MV-4-11 (cell line): ENCODE measurements around the gene SCGB2B2.
"Not testable (repeated sequence)": the region's sequence is repeated elsewhere in the genome, so short reads cannot be mapped to it uniquely, and the experiment has no call there.

ENCODE experiments used
- DNase-seq: peaks from one replicate; lab custom pipeline; 2025; lab: John Stamatoyannopoulos, UW

Gene SCGB2B2, protein sequence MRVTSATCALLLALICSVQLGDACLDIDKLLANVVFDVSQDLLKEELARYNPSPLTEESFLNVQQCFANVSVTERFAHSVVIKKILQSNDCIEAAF

DNA sequence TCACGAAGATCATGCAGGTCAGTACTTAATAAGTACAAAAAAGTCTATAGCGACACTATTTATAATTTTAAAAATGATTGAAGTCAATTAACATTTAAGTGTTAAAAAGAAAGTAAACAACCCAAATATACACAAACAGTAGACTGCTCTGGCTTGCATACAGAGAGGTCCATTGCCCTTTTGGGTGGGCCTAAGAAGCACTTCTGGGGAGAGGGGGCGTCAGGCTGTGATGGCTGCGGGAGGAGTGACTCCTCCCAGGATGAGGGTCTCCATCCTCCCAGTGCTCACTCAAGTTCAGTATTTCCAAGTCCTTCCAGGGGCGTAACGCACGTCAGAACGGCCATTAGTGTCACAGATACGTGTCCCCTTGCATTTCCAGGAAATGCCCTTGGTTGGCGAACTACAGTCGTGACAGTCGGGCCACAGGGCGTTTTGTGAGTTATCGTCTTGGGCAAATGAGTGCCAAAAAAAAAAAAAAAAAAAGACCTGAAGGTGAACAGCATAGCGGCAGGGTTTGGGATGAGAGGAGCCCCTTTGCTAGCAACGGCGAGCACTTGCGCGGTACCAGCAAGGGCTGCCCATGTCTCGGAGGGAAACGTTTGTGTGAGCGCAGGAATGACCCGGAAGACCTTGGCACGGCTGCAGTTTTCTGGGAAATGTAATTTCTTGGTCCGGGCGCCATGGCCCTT, at the start of gene SCGB2B2:
TSS of gene SCGB2B2 (minus strand) at position 463 of the 689 bp plus-strand sequence. CDS start 82,596 bp downstream, outside the sequence.
- peak; percentile 77 for DNase-seq

DNA sequence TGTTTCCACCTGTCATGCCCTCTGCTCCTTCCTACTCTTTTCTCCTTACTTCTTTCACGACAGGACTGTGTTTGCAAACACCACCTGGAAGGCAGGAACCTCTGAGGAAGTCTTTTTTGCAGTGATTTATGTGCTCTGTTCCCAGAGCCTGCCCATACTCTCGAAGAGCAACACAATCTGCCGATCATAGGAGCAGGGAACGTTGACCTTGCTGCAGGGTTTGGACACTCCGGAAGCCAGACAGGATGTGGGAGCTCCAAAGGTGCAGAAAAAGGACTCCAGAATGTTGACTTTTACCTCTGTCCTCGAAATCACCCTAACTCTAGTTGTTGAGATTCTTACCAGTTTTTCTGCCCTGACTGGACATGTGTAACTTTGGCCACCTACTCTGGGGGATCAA, 48.4 kb upstream of the SCGB2B2 start:
- no peak for DNase-seq

DNA sequence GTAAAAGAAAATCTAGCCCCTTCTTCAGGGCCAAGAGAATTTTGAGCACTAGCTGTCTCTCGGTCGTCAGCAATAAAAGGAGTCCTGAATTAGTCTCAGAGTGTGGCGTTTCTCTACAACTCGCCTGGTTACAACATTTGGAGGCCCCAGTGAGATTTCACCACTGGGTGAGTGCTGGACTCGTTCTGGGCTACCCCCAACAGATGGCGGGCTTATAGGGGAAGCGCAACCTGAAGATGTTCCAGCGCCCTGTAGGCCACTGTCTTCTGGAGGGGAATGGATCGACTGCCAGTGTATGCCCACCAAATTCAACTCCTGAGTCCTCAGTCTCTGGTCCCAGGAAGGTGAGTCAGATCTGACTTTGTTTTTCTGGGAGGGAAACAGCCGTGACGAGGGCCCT, 45.4 kb upstream of the SCGB2B2 start:
- DNase-seq = no peak

DNA sequence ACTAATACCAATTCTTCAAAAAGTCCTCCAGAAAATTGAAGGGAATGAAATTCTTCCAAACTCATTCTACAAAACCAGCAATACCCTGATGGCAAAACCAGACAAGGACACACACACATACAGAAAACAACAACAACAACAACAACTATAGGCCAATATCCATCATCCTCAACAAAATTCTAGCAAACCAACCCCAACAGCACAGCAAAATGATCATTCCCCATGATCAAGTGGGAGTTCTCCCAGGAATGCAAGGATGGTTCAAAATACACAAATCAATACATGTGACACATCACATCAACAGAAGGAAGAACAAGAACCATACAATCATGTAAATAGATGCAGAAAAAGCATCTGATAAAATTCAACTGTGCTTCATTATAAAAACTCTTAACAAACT, 38.4 kb upstream of the SCGB2B2 start:
- no peak for DNase-seq

DNA sequence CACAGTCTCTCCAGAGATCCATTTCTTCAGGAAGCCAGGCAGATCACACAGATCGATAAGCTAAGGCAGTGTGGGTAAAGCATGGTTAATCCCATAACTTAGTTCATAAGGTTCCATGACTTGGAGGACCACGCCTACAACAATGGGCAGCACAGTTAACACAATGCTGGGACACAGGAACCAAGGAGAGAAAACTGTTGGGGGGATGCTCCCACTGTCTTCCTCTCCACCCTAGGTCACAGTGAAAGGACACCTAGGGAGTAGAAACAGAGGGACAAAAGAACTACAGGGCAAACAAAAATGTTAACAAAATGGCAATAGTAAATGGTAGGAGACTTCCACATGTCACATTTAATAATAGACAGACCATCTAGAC, 36.3 kb upstream of the SCGB2B2 start:
- no peak for DNase-seq

DNA sequence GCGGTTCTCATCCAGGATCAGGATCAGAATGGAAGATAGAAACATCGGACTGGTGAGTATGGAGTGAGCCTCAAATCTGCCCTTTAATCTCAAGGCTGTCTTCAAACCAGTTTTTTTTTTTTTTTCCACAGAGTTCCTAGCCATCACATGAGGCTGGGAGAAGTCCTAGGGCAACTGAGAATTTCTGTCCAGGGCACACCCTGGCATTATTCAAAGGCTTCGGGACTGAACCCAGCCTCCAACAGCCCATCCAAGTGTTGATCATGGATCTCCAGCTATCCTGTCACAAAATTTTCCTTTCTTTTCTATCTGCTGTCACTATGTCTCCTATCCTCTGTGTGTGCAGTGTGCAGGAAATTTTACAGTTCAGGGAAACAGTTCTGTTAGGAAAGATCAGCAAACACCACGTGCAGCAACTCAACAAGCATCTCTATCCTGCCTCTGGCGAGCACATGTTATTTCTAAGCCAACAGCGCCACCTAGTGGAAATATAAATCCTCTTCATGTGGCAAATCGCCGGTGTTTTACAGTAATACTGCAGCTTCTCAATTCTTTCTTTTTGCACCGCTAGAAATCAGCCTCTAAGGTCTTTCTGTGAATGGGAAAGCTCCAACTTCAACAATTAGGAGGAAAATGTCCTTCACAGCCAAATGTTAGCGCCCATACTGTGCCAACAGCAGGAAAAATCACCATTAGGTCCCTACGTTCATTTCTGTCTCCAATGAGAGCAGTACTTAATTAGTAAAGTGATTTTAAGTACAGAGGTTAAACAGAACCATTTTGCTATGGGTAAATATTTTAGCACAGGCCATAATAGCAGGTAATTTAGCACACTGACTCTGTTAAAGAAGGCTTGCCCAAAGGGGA, 35.7 kb upstream of the SCGB2B2 start:
- peak; percentile 78 for DNase-seq

DNA sequence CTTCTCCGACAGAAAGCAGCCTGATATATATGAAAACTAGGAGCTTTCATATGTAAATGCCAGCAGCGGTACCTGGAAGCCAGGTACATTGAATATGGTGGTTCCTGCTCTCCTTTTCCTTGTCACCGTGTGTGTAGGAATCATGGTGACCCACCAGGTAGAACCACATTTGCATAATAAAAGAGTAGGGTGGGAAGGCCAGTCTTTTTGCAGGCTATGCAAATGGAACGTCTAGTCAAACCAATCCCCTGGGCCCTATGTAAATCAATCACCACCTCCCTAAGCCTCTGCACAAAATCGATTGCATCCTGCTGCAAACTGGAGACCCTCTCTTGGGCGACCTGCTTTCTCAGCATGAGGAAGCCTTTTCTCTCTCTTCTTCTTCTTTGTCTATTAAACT, 34.9 kb upstream of the SCGB2B2 start:
- DNase-seq = no peak

DNA sequence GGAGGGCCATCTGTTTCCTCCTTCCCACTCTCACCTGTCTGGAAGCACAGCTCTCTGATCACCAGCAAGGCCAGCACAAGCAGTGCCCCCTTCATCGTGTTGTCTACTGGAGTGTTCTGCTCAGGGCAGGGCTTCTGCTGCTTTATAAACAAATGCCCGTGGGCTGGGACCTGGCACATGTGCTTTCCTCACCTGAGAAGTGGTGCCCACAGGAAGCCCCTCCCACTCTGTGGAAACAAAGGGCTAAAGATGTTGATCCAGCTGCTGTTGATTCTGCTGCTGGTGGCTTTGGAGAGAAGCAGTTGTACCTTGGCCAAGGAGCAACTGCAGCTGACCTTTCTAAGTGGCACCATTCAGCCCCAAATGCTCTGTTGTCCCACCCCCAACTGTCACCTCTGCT, 30.7 kb upstream of the SCGB2B2 start:
- no peak for DNase-seq

DNA sequence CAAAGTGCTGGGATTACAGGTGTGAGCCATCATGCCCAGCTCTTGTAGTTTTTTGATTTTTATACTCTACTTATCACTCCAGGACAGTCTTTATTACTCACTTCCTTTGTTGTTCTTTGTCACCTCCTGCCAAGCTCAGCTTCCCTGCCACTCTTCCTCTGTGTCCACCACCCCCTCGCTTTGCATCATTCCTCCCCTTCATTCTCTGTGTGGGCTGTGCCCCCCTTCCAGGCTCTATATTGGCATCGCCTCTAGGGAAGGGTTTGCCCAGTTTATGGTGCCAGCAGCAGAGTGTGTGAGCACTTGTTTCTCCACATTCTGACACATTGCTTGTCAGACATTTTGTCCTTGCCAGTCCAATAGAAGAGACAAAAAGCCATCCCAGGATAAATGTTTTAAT, 15.6 kb upstream of the SCGB2B2 start:
- DNase-seq = no peak

DNA sequence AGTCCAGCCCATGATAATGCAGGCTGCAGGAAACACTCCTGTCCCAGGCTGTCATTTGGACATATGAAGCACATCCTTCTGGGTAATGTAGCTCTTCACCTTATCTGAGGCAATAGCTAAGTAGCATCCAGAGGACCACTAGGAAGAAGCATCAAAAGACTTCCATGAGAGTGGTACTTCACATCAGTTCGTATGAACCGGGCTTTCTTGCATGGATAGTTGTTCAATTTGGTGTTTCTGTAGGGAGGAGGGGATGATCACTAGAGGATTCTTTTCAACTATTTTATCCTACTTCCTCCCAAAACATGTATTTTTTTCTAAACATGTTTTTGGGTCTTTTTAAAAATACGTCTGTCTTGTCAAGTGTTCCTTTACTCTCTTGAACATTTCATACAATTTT, 13.4 kb upstream of the SCGB2B2 start:
- DNase-seq = no peak

DNA sequence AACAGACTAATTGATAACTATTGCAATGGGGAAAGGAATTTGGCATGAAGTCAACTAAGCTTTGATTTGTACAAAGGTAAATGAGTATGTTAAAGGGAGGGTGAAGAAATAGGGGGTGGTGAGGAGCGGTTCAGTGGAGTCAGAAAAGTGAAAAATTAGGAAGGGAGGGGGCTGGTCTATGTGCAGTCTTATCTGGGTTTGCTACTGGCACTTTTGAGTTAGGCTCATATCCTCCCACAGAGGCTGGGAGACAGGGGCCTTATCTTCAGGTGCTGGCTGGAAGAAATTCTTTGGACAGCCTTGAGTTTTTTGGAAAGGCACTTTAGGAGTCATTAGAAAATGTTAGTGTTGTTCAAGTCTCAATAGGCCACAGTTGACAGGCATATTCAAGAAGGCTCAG, 11.6 kb upstream of the SCGB2B2 start:
- no peak for DNase-seq

DNA sequence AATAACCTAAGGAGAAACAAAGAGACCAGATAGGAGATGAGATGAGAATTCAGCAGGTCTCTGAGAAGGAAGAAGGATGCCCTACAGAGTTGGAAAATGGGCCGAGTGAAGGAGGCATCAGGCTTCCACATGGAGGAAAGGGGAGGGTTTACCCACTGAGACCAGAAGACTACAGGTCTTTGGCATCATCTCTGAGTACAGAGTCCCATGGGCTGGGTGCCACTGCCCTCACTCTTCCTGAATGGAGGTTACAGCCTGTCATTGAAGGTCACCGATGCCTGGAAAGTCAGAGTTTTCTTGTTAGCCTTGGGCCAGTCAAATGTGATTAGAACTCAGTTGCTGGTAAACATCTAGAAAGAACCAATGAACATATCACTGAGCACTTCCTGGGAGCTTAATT, 10.4 kb upstream of the SCGB2B2 start:
- DNase-seq = no peak

DNA sequence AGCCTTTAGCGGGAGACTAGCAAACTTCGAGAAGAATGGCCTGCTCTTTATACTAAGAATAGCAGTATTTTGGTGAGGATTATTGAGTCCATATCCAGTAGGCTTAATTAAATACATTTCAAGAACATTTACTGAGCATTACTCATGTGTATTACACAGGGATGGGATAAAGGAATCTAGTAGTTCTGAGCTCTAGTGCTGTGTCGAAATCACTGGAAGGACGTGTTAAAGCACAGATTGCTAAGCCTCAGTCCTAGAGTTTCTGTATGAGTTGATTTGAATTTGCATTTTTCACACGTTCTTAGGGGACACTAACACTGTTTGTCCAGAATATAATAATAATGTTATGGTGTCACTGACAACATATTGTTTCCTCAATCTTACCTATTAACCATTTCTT, 9.5 kb upstream of the SCGB2B2 start:
- DNase-seq = no peak

DNA sequence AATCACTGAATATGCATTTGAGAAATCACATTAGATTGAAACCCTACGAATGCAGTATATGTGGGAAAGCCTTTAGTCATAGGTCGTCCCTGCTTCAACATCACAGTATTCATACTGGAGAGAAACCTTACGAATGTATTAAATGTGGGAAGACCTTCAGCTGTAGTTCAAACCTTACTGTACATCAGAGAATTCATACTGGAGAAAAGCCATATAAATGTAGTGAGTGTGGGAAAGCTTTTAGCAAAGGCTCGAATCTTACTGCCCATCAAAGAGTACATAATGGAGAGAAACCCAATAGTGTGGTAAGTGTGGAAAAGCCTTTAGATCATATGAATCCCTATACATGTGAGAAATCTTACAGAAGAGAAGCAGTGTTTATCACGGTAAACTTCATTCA, 8.3 kb upstream of the SCGB2B2 start:
- DNase-seq = not testable (repeated sequence)

DNA sequence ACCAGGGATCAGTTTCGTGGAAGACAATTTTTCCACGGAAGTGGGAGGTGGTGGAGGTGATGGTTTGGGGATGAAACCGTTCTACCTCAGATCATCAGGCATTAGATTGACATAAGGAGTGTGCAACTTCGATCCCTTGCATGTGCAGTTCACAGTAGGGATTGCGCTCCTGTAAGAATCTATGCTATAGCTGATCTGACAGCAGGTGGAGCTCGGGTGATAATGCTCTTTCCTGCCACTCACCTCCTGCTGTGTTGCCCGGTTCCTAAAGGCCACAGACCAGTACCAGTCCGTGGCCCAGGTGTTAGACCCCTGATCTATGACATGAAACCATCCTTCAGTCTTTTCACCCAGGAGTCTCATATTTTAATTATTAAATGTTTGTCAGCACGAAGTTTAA, 4.5 kb upstream of the SCGB2B2 start:
- no peak for DNase-seq

DNA sequence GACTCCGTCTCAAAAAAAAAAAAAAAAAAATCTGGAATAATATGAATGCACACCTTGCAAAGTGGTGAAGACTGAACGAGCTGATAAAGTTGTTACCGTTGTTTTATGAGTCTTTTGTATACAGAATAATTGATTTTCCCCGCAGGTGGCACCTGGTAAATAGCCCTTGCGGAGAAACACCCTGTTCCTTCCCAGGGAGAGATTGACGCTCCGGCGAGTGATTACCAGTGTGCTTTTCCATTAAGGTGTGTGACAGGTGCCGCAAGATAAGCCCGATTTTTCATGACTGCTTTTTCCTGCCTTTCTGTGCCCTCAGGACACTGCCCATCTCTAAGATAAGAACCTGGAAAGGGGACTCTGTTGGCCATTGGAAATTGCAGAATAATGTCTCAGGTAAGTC, 1.5 kb upstream of the SCGB2B2 start:
- no peak for DNase-seq

DNA sequence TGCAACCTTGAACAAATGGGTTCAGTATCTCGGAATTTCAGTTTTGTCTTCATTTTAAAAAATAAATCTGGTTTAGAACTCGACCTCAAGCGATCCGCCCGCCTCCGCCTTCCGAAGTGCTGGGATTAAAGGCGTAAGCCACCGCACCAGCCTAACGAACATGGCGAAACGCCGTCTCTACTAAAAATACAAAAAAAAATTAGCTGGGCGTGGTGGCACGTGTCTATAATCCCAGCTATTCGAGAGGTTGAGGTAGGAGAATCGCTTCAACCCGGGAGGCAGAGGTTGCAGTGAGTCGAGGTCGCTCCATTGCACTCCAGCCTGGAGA, 1.1 kb upstream of the SCGB2B2 start:
- no peak for DNase-seq

DNA sequence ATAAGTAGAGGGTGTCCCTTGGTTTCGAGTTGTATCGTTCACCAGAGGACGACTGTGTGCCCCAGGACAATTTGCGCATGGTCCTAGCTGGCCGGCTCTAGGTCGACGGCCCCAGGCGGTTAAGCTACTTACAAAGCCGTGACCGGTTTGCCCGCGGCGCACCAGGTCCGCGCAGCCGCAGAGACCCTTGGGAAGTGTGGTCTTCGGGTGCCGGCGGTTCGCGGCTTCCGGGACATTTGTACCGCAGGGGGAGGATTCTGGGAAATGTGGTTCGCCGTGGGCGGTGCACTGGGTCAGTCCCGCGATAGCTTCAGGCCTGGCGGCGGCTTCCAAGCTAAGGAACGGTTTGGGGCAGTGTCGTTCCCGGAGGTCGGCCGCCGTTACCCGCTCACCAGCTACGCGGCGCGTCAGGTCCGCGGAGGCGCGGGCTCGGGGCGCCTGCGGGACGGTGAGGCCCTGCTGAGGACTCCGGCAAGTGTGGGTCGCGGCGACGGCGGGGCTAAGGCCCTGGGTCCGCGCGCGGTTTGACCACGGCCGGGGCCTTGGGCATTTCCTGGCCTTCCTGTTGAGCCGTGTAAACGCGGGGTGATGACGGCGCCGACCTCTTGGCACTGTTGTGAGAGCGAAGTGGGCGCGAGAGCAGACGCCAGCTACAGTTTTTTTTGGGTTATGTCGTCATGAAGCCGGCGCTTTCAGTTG, 576 bp upstream of the SCGB2B2 start, which contains the start of gene ZNF302:
TSS of gene ZNF302 (plus strand) at position 293 of the 699 bp plus-strand sequence. CDS start 1,127 bp downstream, outside the sequence.
- peak; percentile 99 for DNase-seq

DNA sequence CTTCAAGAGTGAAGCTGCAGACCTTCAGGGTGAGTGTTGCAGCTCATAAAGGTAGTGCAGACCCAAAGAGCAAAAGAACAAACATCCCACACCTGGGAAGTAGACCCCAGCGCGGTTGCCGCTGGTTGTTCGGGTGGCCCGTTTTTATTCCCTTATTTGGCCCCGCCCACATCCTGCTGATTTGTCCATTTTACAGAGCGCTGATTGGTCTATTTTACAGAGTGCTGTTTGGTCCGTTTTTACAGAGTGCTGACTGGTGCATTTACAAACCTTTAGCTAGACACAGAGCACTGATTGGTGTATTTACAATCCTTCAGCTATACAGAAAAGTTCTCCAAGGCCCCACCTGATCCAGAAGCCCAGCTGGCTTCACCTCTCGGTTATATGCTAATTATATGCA, 1.0 kb downstream of the SCGB2B2 start:
- no peak for DNase-seq

DNA sequence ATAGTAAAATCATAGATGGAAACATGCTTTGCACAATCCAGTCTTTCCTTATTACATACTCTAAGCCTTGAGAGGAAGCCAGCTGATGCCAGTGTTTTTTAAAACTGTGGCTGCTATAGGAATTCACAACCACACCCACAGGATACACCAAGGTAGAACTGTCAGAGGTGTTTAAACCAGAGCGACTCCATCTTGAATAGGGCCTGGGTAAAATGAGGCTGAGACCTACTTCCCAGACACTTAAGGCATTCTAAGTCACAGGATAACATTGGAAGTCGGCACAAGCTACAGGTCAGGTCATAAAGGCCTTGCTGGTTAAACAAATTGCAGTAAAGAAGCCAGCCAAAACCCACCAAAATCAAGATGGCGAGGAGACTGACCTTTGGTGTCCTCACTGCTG, 1.7 kb downstream of the SCGB2B2 start:
- no peak for DNase-seq

DNA sequence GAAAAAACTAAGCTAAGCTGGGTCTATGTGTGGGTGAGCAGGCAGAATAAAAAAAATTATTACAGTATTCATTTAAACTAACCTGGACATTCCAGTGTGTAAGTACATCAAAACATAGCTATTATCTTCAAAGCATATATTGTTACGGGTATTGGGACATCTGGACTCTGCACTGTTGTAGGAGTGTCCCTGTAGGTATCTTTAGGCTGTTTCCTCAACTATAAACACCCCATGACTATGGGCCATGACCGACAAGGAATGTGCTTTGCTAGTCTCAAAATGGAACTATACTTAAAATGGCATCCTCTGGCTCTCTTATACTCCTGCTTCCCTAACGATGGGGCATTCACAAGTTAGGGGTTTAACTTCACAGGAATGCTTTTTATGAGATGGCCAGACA, 3.4 kb downstream of the SCGB2B2 start:
- no peak for DNase-seq

DNA sequence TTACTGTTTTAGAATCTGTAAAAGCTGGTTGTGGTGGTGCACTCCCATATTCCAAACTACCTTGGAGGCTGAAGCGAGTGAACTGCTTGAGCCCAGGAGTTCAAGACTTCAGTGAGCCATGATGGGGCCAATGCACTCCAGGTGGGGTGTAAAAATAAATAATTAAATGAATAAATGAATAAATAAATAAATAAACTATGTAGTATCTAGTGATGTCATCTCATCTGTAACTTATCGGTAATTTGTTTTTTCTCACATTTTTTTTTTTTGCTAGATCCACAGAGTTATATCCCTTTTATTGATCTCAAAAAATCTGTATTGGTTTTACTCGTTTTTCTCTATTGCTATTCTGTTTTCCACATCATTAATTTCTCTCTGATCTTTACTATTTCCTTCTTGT, 5.0 kb downstream of the SCGB2B2 start:
- no peak for DNase-seq

DNA sequence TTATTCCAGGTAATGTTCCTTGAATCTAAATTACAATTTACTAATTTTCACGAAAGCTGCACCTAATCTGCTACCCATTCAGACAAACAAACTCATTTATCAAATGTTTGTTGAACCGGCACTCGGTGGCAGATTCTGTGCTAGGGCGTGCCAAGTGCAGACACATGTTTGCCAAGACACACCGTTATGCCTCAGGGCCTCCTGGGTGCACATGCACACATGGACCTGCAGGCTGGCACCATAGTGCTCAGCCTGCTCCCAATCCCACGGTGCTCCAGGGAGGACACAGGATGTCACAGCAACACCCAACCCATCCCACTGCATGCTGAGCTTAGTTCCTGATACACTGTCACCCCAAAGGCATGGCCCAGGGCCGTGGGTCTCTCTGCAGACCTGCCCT, 7.7 kb downstream of the SCGB2B2 start:
- DNase-seq = no peak
